Measurements from ENCODE around the gene FXR2.

The FXR2 gene

DNA sequence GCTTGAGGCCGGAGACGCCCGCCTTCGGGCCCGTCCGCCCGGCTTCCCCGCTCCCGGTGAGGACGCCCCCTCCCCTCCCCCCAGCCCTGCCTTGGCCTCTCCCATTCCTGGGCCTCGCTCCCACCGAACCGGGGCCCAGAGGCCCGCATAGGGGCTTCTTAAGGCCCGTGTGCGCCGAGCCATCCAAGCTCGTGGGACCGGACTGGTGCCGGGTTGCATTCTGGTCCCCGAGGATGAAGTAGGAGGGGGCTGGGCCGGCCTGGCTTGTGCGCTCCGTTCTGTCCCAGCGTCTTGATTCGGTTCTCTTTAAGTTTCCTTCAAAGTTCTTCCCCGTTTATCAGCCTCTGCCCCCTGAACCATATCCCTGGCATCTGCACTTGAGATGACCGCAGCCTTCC lies 52.5 kb downstream of the FXR2 start (continued):
- TF ChIP-seq, protein P1, sequence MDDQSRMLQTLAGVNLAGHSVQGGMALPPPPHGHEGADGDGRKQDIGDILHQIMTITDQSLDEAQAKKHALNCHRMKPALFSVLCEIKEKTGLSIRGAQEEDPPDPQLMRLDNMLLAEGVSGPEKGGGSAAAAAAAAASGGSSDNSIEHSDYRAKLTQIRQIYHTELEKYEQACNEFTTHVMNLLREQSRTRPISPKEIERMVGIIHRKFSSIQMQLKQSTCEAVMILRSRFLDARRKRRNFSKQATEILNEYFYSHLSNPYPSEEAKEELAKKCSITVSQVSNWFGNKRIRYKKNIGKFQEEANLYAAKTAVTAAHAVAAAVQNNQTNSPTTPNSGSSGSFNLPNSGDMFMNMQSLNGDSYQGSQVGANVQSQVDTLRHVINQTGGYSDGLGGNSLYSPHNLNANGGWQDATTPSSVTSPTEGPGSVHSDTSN (CRISPR knock-in tag; IDR thresholded peaks at IDR 0.05), result 0 out of 2 replicates have a peak, but pooled peaks have one; percentile 1
- peak; percentile 1; the same call in 1 of the 2 replicates for TF ChIP-seq EGR2 (tag by site-specific recombination; IDR thresholded peaks at IDR 0.05; ENCODE audit: low read depth)
- no peak for TF ChIP-seq ZNF398 (tag by site-specific recombination; IDR thresholded peaks at IDR 0.05)
- TF ChIP-seq ZBTB1 (tag by site-specific recombination; IDR thresholded peaks at IDR 0.05), result no peak
- 0 out of 2 replicates have a peak, but pooled peaks have one; percentile 34 for TF ChIP-seq ZFP37 (tag by site-specific recombination; IDR thresholded peaks at IDR 0.05)
- no peak for TF ChIP-seq HOXA7 (CRISPR knock-in tag; IDR thresholded peaks at IDR 0.05; ENCODE audit: borderline replicate concordance)
- no peak for TF ChIP-seq SETDB1 (IDR thresholded peaks at IDR 0.05; ENCODE audit: insufficient read length, low read length)

DNA sequence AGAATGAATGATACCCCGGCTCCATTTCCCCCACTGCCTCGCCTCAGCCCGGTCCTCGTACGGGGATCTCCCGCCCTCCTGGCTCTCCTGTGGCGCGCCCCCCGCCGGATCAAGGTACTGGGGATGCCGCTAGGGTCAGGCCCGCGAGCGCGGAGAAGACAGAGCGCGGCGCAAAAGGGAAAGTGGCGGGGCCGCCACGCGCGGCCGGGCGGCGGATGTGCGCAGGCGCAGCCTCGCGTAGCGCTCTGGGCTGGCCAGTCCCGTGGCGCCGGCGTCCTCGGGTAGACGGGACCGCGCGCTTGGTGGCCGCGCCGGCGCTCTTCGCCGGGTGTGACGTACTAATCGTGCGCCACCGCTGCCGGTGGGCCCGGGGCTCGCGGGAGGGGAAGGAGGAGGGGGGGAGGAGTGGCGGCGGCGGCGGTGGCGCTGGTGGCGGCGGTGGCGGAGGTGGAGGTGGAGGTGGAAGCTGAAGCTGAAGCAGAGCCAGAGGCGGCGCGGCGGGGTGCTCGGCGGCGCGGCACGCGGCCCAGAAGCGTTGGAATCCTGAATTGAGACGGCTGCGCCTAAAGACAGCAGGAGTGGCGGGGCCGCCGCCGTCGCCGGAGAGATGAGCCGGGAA lies 53.0 kb downstream of the FXR2 start, which contains the start of gene SENP3:
TSS of gene SENP3 (plus strand) at position 331 of the 619 bp plus-strand sequence. CDS start 1,158 bp downstream, outside the sequence.
- Histone ChIP-seq H3K27ac (ENCODE audit: extremely low read depth, low read depth, low read length) (peak within 1 kb of the TSS; percentile 93), H3K4me3 (ENCODE audit: low read depth, low read length) (peak within 1 kb of the TSS; percentile 85), H3K4me1 (ENCODE audit: control insufficient read depth, insufficient read depth, low read length) (peaks cover 11% of the 10 kb centered on the region), H3K36me3 (ENCODE audit: control insufficient read depth in 2 of 2, insufficient read depth in 1 of 2, low read length in 2 of 2) (peaks cover 31 to 38% of the 10 kb centered on the region in 2 experiments), H3K9me3 (ENCODE audit: control insufficient read depth, insufficient read depth, low read depth, low read length) (no peaks in the 10 kb centered on the region)
- POLR2A ChIA-PET, result interaction anchor here (0.6 to 2.8 kb wide), 16 partner anchors 12 to 1519 kb away, joined by 3 to 17 read pairs (median 6); partner anchors contain the start of genes CD68, CHRNB1, MPDU1 and NEURL4
- CTCF ChIA-PET, result interaction anchor here (0.6 to 5.1 kb wide), 58 partner anchors 9 to 630 kb away, joined by 3 to 112 read pairs (median 6); partner anchors contain the start of genes KCTD11, MPDU1, NEURL4 and SLC2A4
- TF ChIP-seq ZBTB20 (tag by site-specific recombination; IDR thresholded peaks at IDR 0.05) (peak; percentile 42; the same call in 1 of the 2 replicates), ZNF626 (tag by site-specific recombination; IDR thresholded peaks at IDR 0.05) (no peak), ZNF488 (tag by site-specific recombination; IDR thresholded peaks at IDR 0.05) (no peak), ZNF629 (tag by site-specific recombination; IDR thresholded peaks at IDR 0.05) (0 out of 2 replicates have a peak, but pooled peaks have one; percentile 10), ZNF843 (tag by site-specific recombination; IDR thresholded peaks at IDR 0.05) (no peak), ZBTB44 (tag by site-specific recombination; IDR thresholded peaks at IDR 0.05) (no peak), ZNF624 (tag by site-specific recombination; IDR thresholded peaks at IDR 0.05) (no peak), ZNF335 (tag by site-specific recombination; conservative IDR thresholded peaks at IDR 0.05) (peak; percentile 65; the same call in 1 of the 2 replicates), ZNF776 (tag by site-specific recombination; IDR thresholded peaks at IDR 0.05; ENCODE audit: borderline replicate concordance) (no peak), ZNF202 (tag by site-specific recombination; IDR thresholded peaks at IDR 0.05; ENCODE audit: borderline replicate concordance) (no peak), ZSCAN4 (tag by site-specific recombination; IDR thresholded peaks at IDR 0.05) (no peak), EGR2 (tag by site-specific recombination; IDR thresholded peaks at IDR 0.05; ENCODE audit: low read depth) (peak; percentile 67), ZNF23 (tag by site-specific recombination; IDR thresholded peaks at IDR 0.05; ENCODE audit: borderline replicate concordance) (no peak), FEZF1 (tag by site-specific recombination; IDR thresholded peaks at IDR 0.05) (no peak), ZBTB7A (tag by site-specific recombination; IDR thresholded peaks at IDR 0.05; ENCODE audit: low read depth) (peak; percentile 48; the same call in 1 of the 2 replicates), SP2 (tag by site-specific recombination; IDR thresholded peaks at IDR 0.05) (peak; percentile 19), ZNF398 (tag by site-specific recombination; IDR thresholded peaks at IDR 0.05) (peak; percentile 90)
- TF ChIP-seq, protein P1 (CRISPR knock-in tag; IDR thresholded peaks at IDR 0.05), result peak; percentile 28; the same call in 1 of the 2 replicates
